ENCODE results near the gene IGF1R.

The IGF1R gene

GRCh38 chr15:98803228-98804056, 155.1 kb downstream of the IGF1R start:
- DNase-seq (ENCODE audit: low spot score) = no peak
- H3K4me1 ChIP-seq (ENCODE audit: insufficient read depth, poor library complexity, severe bottlenecking) = peaks cover 71% of the 10 kb centered on the region
- ATAC-seq (ENCODE audit: low read depth) = peak; percentile 88
- H3K4me3 ChIP-seq (ENCODE audit: severe bottlenecking) = no peak overlapping the region
- H3K36me3 ChIP-seq (ENCODE audit: low read depth) = peaks cover 4% of the 10 kb centered on the region
- H3K27ac ChIP-seq (ENCODE audit: poor library complexity, severe bottlenecking) = peak overlapping the region; percentile 81
- no peaks in the 10 kb centered on the region for H3K27me3 ChIP-seq (ENCODE audit: insufficient read depth, poor library complexity, severe bottlenecking)
- TF ChIP-seq, protein P1, sequence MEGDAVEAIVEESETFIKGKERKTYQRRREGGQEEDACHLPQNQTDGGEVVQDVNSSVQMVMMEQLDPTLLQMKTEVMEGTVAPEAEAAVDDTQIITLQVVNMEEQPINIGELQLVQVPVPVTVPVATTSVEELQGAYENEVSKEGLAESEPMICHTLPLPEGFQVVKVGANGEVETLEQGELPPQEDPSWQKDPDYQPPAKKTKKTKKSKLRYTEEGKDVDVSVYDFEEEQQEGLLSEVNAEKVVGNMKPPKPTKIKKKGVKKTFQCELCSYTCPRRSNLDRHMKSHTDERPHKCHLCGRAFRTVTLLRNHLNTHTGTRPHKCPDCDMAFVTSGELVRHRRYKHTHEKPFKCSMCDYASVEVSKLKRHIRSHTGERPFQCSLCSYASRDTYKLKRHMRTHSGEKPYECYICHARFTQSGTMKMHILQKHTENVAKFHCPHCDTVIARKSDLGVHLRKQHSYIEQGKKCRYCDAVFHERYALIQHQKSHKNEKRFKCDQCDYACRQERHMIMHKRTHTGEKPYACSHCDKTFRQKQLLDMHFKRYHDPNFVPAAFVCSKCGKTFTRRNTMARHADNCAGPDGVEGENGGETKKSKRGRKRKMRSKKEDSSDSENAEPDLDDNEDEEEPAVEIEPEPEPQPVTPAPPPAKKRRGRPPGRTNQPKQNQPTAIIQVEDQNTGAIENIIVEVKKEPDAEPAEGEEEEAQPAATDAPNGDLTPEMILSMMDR (IDR thresholded peaks at IDR 0.05; ENCODE audit: poor library complexity, severe bottlenecking) = no peak
- no peaks in the 10 kb centered on the region for H3K9me3 ChIP-seq (ENCODE audit: severe bottlenecking)

DNA sequence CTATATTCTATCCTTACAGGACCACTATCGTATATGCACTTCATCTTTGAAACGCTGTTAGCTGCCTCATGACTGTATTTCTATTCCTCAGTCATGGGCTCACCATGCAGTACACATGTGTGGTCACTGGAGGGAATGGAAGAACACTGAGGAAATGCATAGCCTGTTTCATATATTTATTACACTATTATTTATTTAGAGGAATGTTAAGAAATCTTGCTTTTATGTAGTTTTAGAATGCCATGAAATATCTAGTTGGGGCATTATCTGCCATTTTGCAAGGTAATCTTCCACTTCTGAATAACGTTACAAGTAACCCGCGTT, 155.7 kb downstream of the IGF1R start:
- DNase-seq (ENCODE audit: low spot score) = no peak
- Histone ChIP-seq H3K27me3 (ENCODE audit: insufficient read depth, poor library complexity, severe bottlenecking) (no peaks in the 10 kb centered on the region), H3K9me3 (ENCODE audit: severe bottlenecking) (no peaks in the 10 kb centered on the region), H3K36me3 (ENCODE audit: low read depth) (peaks cover 4% of the 10 kb centered on the region), H3K4me1 (ENCODE audit: insufficient read depth, poor library complexity, severe bottlenecking) (peaks cover 66% of the 10 kb centered on the region), H3K4me3 (ENCODE audit: severe bottlenecking) (no peak overlapping the region), H3K27ac (ENCODE audit: poor library complexity, severe bottlenecking) (peak overlapping the region; percentile 81)
- TF ChIP-seq, protein P1 (IDR thresholded peaks at IDR 0.05; ENCODE audit: poor library complexity, severe bottlenecking) = no peak
- ATAC-seq (ENCODE audit: low read depth) = no peak

GRCh38 chr15:98805434-98806274, 157.3 kb downstream of the IGF1R start:
- ATAC-seq (ENCODE audit: low read depth) (no peak), DNase-seq (ENCODE audit: low spot score) (no peak)
- no peak overlapping the region for H3K27ac ChIP-seq (ENCODE audit: poor library complexity, severe bottlenecking)

DNA sequence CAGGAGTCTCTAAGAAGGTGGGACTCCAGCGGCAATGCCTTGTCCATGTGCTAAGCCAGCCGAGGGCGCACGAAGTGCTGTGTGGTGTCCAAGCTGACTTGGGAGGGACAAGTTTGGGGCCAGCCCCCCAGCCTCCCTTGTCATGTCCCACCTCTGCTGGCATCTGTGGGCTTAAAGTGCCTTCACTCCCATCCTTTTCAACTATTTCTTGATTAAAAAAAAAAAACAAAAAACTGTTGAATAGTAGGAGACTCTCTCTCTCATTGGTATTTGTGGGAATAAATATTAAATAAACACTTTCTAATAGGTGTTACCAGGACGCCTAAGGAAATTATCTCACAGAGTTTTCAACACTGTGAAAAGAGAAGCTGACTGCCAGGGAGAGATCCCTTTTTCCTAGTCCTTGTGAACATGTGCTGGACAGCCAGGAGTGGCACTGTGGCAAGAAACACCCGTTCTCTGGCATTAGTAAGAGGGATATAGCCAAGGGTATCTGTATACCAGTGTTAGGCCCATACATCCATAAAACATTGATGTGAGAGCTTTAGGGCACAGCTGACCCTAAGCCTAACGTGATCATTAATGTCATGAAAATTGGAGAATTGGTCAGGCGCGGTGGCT, 158.0 kb downstream of the IGF1R start:
- no peak overlapping the region for H3K27ac ChIP-seq (ENCODE audit: poor library complexity, severe bottlenecking)
- H3K27me3 ChIP-seq (ENCODE audit: insufficient read depth, poor library complexity, severe bottlenecking) = no peaks in the 10 kb centered on the region
- ATAC-seq (ENCODE audit: low read depth) (no peak), DNase-seq (ENCODE audit: low spot score) (no peak)
- no peaks in the 10 kb centered on the region for H3K9me3 ChIP-seq (ENCODE audit: severe bottlenecking)
- H3K4me1 ChIP-seq (ENCODE audit: insufficient read depth, poor library complexity, severe bottlenecking) = peaks cover 42% of the 10 kb centered on the region
- H3K4me3 ChIP-seq (ENCODE audit: severe bottlenecking) = no peak overlapping the region
- TF ChIP-seq, protein P1 (IDR thresholded peaks at IDR 0.05; ENCODE audit: poor library complexity, severe bottlenecking) = no peak
- peaks cover 4% of the 10 kb centered on the region for H3K36me3 ChIP-seq (ENCODE audit: low read depth)

More at GRCh38 chr15:98805434-98806274, 157.3 kb downstream of the IGF1R start:
- Histone ChIP-seq H3K4me3 (ENCODE audit: severe bottlenecking) (no peak overlapping the region), H3K36me3 (ENCODE audit: low read depth) (peaks cover 4% of the 10 kb centered on the region), H3K27me3 (ENCODE audit: insufficient read depth, poor library complexity, severe bottlenecking) (no peaks in the 10 kb centered on the region), H3K9me3 (ENCODE audit: severe bottlenecking) (no peaks in the 10 kb centered on the region), H3K4me1 (ENCODE audit: insufficient read depth, poor library complexity, severe bottlenecking) (peaks cover 49% of the 10 kb centered on the region)
- TF ChIP-seq, protein P1 (IDR thresholded peaks at IDR 0.05; ENCODE audit: poor library complexity, severe bottlenecking) = no peak
